Choroid plexus epithelial cell (primary cell): ENCODE results near the gene MYBPC3.
"Not testable (repeated sequence)": the region's sequence is repeated elsewhere in the genome, so short reads cannot be mapped to it uniquely, and the experiment has no call there.

Experiments used
- DNase-seq: peaks from one replicate; pipeline ENCODE4 v3.0.0-alpha.2; 2010; ENCODE audit warnings: low read depth
- H3K4me3 ChIP-seq: 2 replicates; pipeline ENCODE4 v1.5.1; 2011; ENCODE audit warnings: low read depth, mild to moderate bottlenecking, control low read depth, low read length, moderate library complexity
- TF ChIP-seq, protein P1 (sequence below): conservative IDR thresholded peaks from 2 replicates; pipeline ENCODE4 v1.5.1; 2011; ENCODE audit warnings: low read depth, mild to moderate bottlenecking, control low read depth, inconsistent platforms, low read length, moderate library complexity

Gene MYBPC3

DNA sequence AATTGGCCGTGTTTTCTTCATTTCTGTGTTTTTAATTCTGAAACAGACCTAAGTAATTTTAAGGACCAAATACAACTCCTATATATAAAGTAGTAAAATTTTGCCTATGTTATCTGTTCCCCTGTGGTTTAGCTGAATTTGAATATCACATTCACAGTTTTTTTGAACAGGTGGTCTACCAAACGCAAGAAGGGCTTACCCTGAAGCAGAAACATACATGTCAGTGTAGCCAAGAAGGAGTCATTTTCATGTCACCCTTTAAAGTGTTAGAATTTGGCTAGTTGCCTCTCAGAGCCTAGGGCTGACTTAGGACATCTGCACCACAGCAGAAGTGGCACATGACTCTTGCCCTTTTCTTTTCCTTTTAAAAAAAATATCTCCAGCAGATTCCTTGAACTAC, 34.3 kb downstream of the MYBPC3 start:
- TF ChIP-seq, protein P1, sequence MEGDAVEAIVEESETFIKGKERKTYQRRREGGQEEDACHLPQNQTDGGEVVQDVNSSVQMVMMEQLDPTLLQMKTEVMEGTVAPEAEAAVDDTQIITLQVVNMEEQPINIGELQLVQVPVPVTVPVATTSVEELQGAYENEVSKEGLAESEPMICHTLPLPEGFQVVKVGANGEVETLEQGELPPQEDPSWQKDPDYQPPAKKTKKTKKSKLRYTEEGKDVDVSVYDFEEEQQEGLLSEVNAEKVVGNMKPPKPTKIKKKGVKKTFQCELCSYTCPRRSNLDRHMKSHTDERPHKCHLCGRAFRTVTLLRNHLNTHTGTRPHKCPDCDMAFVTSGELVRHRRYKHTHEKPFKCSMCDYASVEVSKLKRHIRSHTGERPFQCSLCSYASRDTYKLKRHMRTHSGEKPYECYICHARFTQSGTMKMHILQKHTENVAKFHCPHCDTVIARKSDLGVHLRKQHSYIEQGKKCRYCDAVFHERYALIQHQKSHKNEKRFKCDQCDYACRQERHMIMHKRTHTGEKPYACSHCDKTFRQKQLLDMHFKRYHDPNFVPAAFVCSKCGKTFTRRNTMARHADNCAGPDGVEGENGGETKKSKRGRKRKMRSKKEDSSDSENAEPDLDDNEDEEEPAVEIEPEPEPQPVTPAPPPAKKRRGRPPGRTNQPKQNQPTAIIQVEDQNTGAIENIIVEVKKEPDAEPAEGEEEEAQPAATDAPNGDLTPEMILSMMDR = no peak
- DNase-seq = no peak
- no peak overlapping the region for H3K4me3 ChIP-seq

DNA sequence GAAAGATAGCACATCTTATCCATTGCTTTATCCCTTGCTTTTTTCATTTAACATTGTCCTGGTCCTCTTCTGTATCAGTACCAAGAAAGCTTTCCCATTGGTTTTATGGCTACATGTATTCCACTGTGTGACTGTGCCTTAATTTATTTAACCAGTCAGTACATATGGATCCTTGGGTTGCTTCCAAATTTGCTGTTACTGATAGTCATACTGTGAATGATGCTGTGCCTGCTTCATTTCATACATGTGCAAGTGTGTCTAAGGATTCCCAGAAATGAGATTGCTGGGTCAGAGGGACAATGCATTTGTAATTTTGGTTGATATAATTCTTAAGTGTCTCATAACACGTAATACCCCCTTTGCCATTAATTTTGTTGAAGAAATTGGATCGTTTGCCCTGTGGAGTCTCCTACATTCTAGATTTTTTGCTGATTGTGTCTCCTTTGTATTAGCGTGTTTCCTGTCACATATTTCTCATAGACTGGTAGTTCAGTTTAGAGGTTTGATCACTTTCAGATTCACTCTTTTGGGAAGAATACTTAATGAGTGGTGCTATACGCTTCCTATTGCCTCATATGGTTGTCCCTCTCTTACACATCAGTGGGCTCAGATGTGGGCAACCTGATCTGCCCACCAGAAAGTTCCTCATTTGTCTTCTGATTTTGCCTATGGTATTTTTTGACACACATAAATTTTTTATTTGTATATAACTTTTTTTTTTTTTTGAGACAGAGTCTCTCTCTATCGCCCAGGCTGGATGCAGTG, 35.3 kb downstream of the MYBPC3 start:
- H3K4me3 ChIP-seq = no peak overlapping the region
- DNase-seq = no peak
- TF ChIP-seq, protein P1 = no peak

DNA sequence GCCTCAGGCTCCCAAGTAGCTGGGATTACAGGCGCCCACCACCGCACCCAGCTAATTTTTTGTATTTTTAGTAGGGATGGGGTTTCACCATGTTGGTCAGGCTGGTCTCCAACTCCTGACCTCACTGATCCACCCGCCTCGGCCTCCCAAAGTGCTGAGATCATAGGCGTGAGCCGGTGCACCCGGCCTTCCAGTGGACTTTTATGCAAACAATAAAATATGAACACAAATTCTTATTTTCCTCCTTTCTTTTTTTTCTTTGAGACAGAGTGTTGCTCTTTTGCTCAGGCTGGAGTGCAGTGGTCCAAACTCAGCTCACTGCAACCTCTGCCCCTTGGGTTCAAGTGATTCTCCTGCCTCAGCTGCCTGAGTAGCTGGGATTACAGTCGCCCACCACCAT, 36.0 kb downstream of the MYBPC3 start:
- DNase-seq, H3K4me3 ChIP-seq: not testable (repeated sequence)

DNA sequence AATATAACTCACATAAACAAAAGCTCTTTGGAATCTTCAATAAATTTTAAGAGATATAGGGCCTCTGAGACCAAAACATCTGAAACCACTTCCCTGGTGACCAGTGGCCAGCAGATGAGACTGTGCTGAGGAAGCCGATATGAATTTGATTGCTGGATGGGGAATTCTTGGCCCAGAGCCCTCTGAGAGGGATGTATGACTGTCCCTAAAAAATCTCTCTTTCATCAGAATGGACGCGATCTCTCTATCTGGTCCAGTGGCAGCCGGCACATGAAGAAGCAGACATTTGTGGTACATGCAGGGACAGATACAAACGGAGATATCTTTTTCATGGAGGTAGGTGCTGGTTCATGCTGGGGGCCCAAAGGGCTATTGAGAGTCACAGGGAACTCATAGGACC, 37.5 kb downstream of the MYBPC3 start:
- DNase-seq = no peak
- TF ChIP-seq, protein P1 = no peak
- no peak overlapping the region for H3K4me3 ChIP-seq

DNA sequence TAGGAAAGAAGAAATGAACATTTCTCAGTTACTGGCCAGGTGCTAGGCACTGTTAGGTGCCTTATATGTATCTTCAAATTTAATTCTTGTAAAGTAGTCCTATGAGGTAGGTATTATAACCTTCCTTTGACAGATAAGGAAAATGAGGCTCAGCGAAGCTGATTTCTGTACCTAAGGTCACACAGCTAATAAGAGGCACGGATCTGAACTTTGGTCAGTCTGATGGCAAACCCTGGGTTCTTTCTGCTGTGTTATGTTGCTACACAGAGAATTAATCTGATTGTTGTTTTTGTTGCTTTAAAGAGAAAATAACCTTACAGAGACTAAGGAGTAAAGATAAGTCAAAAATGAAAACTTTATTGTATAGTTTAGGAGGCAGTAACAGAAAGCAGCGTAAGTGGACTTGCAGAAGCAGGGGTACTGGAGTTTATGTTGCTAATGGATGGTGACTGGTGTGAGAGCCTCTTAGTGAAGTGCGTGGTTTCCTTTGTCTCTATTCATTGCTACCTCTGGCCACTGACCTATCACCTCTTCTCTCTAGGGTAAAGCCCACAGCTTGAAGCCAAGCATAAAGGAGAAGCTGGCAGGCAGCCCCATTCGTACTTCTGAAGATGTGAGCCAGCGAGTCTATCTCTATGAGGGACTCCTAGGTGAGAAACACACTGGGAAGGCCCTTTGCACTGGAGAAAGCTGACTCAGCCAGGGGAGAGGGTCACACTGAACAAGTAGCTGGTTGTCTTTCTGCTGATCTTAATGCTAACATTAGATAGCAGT, 44.3 kb downstream of the MYBPC3 start:
- peak; percentile 6 for DNase-seq

DNA sequence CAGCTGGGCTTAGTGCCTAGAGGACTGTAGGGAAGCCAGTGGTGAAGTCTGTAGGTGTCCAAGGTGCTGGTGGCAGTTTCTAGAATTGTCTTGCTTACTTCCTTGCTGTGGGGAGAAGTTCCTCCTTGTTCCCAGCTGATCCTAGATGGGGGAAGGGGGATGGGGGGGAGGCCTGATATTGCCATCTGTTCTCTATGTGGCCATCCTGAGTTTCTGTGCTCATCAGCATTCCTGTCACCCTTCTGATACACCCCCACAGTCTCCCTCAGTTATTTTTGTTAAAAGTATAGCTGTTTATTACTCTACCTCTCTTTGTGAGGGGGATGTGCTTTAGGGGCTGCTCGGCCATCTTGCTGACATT, 46.0 kb downstream of the MYBPC3 start:
- TF ChIP-seq, protein P1 = no peak
- DNase-seq = no peak
- H3K4me3 ChIP-seq = no peak overlapping the region

More for the DNA sequence above, 44.3 kb downstream of the MYBPC3 start:
- TF ChIP-seq, protein P1 = no peak
- H3K4me3 ChIP-seq = no peak overlapping the region

DNA sequence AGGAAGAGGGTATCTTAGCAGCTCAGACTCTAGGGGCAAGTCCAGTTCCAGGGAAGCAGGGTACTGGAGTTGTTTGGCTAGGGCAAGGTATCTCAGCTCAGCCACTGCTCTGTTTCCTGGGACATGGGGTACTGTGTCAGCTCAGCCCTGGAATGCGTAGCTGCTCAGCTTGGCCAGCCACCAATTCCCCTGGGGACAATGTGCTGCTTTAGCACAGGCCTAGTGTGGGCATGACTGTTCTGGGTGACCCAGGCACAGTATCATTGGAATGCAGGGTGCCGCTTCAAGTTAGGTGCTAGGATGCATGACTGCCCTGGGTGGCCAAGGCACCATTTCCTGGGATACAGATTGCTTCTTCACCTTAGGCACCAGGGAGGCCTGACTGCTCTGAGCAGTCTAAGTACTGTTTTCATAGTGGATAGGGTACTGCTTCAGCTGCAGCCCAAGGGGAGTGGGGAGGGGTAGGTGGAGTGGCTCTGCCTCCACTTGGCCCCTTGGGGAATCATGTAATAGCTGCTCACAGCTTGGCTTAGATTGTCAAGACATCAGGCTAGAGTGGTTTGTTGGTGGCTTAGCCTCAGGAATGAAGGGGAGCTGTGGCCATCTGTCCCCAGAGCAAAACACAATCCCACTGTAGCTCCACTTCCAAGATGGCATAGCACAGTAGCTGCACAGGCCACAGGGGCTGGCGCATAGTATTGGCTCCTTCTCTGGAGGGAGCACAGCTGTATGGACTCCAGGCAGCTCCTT, 46.6 kb downstream of the MYBPC3 start:
- H3K4me3 ChIP-seq = no peak overlapping the region
- TF ChIP-seq, protein P1 = no peak
- DNase-seq = no peak
